Left forelimb (tissue), 1 donor: ENCODE data around the gene AGT.
"Not testable (repeated sequence)": the region's sequence is repeated elsewhere in the genome, so short reads cannot be mapped to it uniquely, and the experiment has no call there.

Experiments used
- DNase-seq: peaks from one replicate; pipeline ENCODE4 v3.0.0-alpha.2; 2018; ENCODE audit warnings: low spot score

Gene AGT

GRCh38 chr1:230707732-230708630, 5.9 kb downstream of the AGT start:
- no peak for DNase-seq

- no peak for DNase-seq
Measured at GRCh38 chr1:230706887-230707731, 6.8 kb downstream of the AGT start.

- no peak for DNase-seq
Measured at GRCh38 chr1:230706020-230706699, 7.8 kb downstream of the AGT start.

- no peak for DNase-seq
Measured at GRCh38 chr1:230705289-230706019, 8.5 kb downstream of the AGT start.

- DNase-seq, result no peak
Measured at GRCh38 chr1:230704830-230705229, 9.1 kb downstream of the AGT start.

GRCh38 chr1:230703679-230704385, 10.1 kb downstream of the AGT start:
- no peak for DNase-seq

- DNase-seq, result no peak
Measured at GRCh38 chr1:230702934-230703678, 10.8 kb downstream of the AGT start.

- DNase-seq, result no peak
Measured at GRCh38 chr1:230701895-230702768, 11.8 kb downstream of the AGT start.

- no peak for DNase-seq
Measured at GRCh38 chr1:230701434-230701833, 12.5 kb downstream of the AGT start.

- no peak for DNase-seq
Measured at GRCh38 chr1:230700132-230700531, 13.8 kb downstream of the AGT start.

GRCh38 chr1:230699716-230700115, 14.2 kb downstream of the AGT start:
- DNase-seq, result no peak

GRCh38 chr1:230698964-230699363, 15.0 kb downstream of the AGT start:
- not testable (repeated sequence) for DNase-seq

GRCh38 chr1:230698130-230698529, 15.8 kb downstream of the AGT start:
- DNase-seq, result no peak

- no peak for DNase-seq
Measured at GRCh38 chr1:230696722-230697437, 17.0 kb downstream of the AGT start.

GRCh38 chr1:230696218-230696617, 17.7 kb downstream of the AGT start:
- DNase-seq, result no peak

- no peak for DNase-seq
Measured at GRCh38 chr1:230694991-230695390, 18.9 kb downstream of the AGT start.

GRCh38 chr1:230694464-230694863, 19.5 kb downstream of the AGT start:
- no peak for DNase-seq

- DNase-seq, result no peak
Measured at GRCh38 chr1:230693777-230694176, 20.1 kb downstream of the AGT start.

GRCh38 chr1:230693221-230693620, 20.7 kb downstream of the AGT start:
- DNase-seq, result no peak
